Measurements from ENCODE around the gene MMP7. TPM values are rescaled to one million over a fixed set of nuclear protein-coding genes. Genes with fewer than 3 reads are reported as not detected.

Gene MMP7
- total and polyA plus RNA-seq, 2 donors from 2014 or later: 101 to 1,380 TPM

- H3K4me1 ChIP-seq (ENCODE audit: control insufficient read depth in 2 of 3, insufficient read depth in 2 of 3, low read depth in 1 of 3, low read length in 3 of 3): no peaks in the 10 kb centered on the region
- FAIRE-seq: no peak
- H3K4me3 ChIP-seq (ENCODE audit: low read length in 3 of 3): no peak overlapping the region
- H3K9me3 ChIP-seq (ENCODE audit: control insufficient read depth in 2 of 3, insufficient read depth in 1 of 3, low read length in 3 of 3): no peaks in the 10 kb centered on the region
- intact Hi-C loops (cut with DNase I): no loop called here
- no peak overlapping the region for H3K27ac ChIP-seq (ENCODE audit: low read depth in 2 of 2, low read length in 2 of 2)
- H3K27me3 ChIP-seq (ENCODE audit: control insufficient read depth, insufficient read depth, low read length): no peaks in the 10 kb centered on the region
- no peaks in the 10 kb centered on the region for H3K36me3 ChIP-seq (ENCODE audit: control insufficient read depth in 2 of 3, insufficient read depth in 3 of 3, low read length in 3 of 3)
- no peak for TF ChIP-seq CTCF (IDR thresholded peaks at IDR 0.05; ENCODE audit: borderline replicate concordance, extremely low read depth, insufficient read depth)
- no peak overlapping the region for H3K9ac ChIP-seq (ENCODE audit: low read length in 3 of 3)
- no peak for DNase-seq
Observed at GRCh38 chr11:102518296-102519094, 12.1 kb downstream of the MMP7 start.

GRCh38 chr11:102517670-102518069, 12.9 kb downstream of the MMP7 start:
- no peak for DNase-seq
- intact Hi-C loops (cut with DNase I): no loop called here
- no peaks in the 10 kb centered on the region for H3K9me3 ChIP-seq (ENCODE audit: control insufficient read depth in 2 of 3, insufficient read depth in 1 of 3, low read length in 3 of 3)
- no peak overlapping the region for H3K4me3 ChIP-seq (ENCODE audit: low read length in 3 of 3)
- TF ChIP-seq CTCF (IDR thresholded peaks at IDR 0.05; ENCODE audit: borderline replicate concordance, extremely low read depth, insufficient read depth): no peak
- no peaks in the 10 kb centered on the region for H3K36me3 ChIP-seq (ENCODE audit: control insufficient read depth in 2 of 3, insufficient read depth in 3 of 3, low read length in 3 of 3)
- H3K27ac ChIP-seq (ENCODE audit: low read depth in 2 of 2, low read length in 2 of 2): no peak overlapping the region
- H3K27me3 ChIP-seq (ENCODE audit: control insufficient read depth, insufficient read depth, low read length): no peaks in the 10 kb centered on the region
- no peak for FAIRE-seq
- no peaks in the 10 kb centered on the region for H3K4me1 ChIP-seq (ENCODE audit: control insufficient read depth in 2 of 3, insufficient read depth in 2 of 3, low read depth in 1 of 3, low read length in 3 of 3)
- H3K9ac ChIP-seq (ENCODE audit: low read length in 3 of 3): no peak overlapping the region

- H3K4me1 ChIP-seq (ENCODE audit: control insufficient read depth in 2 of 3, insufficient read depth in 2 of 3, low read depth in 1 of 3, low read length in 3 of 3): no peaks in the 10 kb centered on the region
- H3K9me3 ChIP-seq (ENCODE audit: control insufficient read depth in 2 of 3, insufficient read depth in 1 of 3, low read length in 3 of 3): no peaks in the 10 kb centered on the region
- no peaks in the 10 kb centered on the region for H3K27me3 ChIP-seq (ENCODE audit: control insufficient read depth, insufficient read depth, low read length)
- intact Hi-C loops (cut with DNase I): no loop called here
- no peak overlapping the region for H3K9ac ChIP-seq (ENCODE audit: low read length in 3 of 3)
- TF ChIP-seq CTCF (IDR thresholded peaks at IDR 0.05; ENCODE audit: borderline replicate concordance, extremely low read depth, insufficient read depth): no peak
- FAIRE-seq (no peak), DNase-seq (no peak)
- H3K36me3 ChIP-seq (ENCODE audit: control insufficient read depth in 2 of 3, insufficient read depth in 3 of 3, low read length in 3 of 3): no peaks in the 10 kb centered on the region
- no peak overlapping the region for H3K4me3 ChIP-seq (ENCODE audit: low read length in 3 of 3)
- H3K27ac ChIP-seq (ENCODE audit: low read depth in 2 of 2, low read length in 2 of 2): no peak overlapping the region
Observed at GRCh38 chr11:102516179-102516578, 14.4 kb downstream of the MMP7 start.
